GM12878 (cell line): Measurements from ENCODE around the gene SLC24A3.

Experiments used
- ATF3 ChIP-seq: IDR thresholded peaks from 2 replicates; pipeline ENCODE4 v1.6.1; 2011; ENCODE audit warnings: low read depth, mild to moderate bottlenecking, low read length, moderate library complexity, borderline replicate concordance; ENCODE audit errors: extremely low read depth
- CTCF ChIP-seq, 3 experiments: IDR thresholded peaks in 2 of 3; conservative IDR thresholded peaks in 1 of 3; 2 replicates each; pipeline ENCODE4 v1.5.1; 2011; ENCODE audit warnings: low read depth in 3 of 3, low read length in 3 of 3, mild to moderate bottlenecking in 3 of 3, control low read depth in 2 of 3, moderate library complexity in 2 of 3, inconsistent platforms in 1 of 3, mixed read lengths in 1 of 3; ENCODE audit not compliant: control insufficient read depth in 2 of 3, insufficient read depth in 1 of 3; ENCODE audit errors: extremely low read depth in 1 of 3
- KDM1A ChIP-seq: fragments of 200-600 bp; sonication (generic); IDR thresholded peaks from 2 replicates; pipeline ENCODE4 v1.6.1; 2016; ENCODE audit warnings: borderline replicate concordance
- POLR2A ChIP-seq: IDR thresholded peaks from 2 replicates; pipeline ENCODE4 v1.6.1; 2011; ENCODE audit warnings: low read depth, mild to moderate bottlenecking, low read length
- YY1 ChIP-seq: IDR thresholded peaks from 2 replicates; pipeline ENCODE4 v1.6.1; 2011; ENCODE audit warnings: low read depth, mild to moderate bottlenecking, low read length

- TF ChIP-seq POLR2A (no peak), CTCF (IDR thresholded peaks at IDR 0.05 in 2 of 3, conservative IDR thresholded peaks at IDR 0.05 in 1 of 3; ENCODE audit: control insufficient read depth in 2 of 3, extremely low read depth in 1 of 3, insufficient read depth in 1 of 3, low read depth in 3 of 3, low read length in 3 of 3) (no peak), YY1 (no peak), KDM1A (no peak), ATF3 (no peak)
Observed at GRCh38 chr20:19544684-19545083, 332.2 kb downstream of the SLC24A3 start.
